ENCODE data around the gene INSC. TPM values are rescaled to one million over a fixed set of nuclear protein-coding genes. Genes with fewer than 3 reads are reported as not detected.

The INSC gene
- total and polyA plus RNA-seq, 12 donors: 0.19 to 0.76 (median 0.60) TPM; not detected in 4

GRCh38 chr11:15159085-15159484, 44.4 kb downstream of the INSC start:
- peak in 1 of 8 donors; percentile 56 for ATAC-seq
- 57 to 66% methylated on average over 2 of the region's 2 CpGs for WGBS, 2 donors
- H3K27me3 ChIP-seq: no peaks in the 10 kb centered on the region
- no peak overlapping the region for H3K27ac ChIP-seq
- H3K9me3 ChIP-seq: no peaks in the 10 kb centered on the region
- H3K36me3 ChIP-seq: no peaks in the 10 kb centered on the region
- H3K4me3 ChIP-seq: no peak overlapping the region
- TF ChIP-seq CTCF (IDR thresholded peaks at IDR 0.05): peak in 6 of 9 donors; percentile 19 to 43 (median 26)
- peaks cover 0 to 16% (median 0%) of the 10 kb centered on the region in 9 donors for H3K4me1 ChIP-seq
- DNase-seq: no peak
- intact Hi-C loops (cut with DNase I): no loop called here

DNA sequence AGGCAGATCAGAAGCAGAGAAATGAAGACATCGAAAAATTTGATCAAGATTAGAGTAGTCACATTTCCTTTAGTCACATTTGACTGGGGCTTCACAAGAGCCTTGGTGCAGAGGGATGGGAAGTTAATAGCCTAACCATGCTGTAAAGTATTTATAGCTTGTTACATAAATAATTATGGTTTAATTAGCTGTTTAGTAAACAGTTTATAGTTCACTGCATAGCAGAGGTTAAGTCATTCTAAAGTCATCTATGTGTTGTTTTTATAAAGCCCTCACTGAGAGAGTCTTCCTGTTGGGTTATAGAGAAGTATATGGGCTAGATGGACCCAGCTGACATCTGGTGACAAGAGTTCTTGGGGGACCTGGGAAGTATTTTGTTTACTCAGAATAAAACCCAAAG, 47.1 kb downstream of the INSC start:
- no peak for DNase-seq
- TF ChIP-seq CTCF (IDR thresholded peaks at IDR 0.05): no peak
- no peaks in the 10 kb centered on the region for H3K9me3 ChIP-seq
- no peak overlapping the region for H3K27ac ChIP-seq
- H3K4me1 ChIP-seq: peaks cover 0 to 16% (median 0%) of the 10 kb centered on the region in 9 donors
- no peaks in the 10 kb centered on the region for H3K36me3 ChIP-seq
- WGBS, 2 donors: 67 to 72% methylated on average over 1 of the region's 1 CpG
- no peaks in the 10 kb centered on the region for H3K27me3 ChIP-seq
- no peak overlapping the region for H3K4me3 ChIP-seq
- intact Hi-C loops (cut with DNase I): no loop called here
- no peak for ATAC-seq

DNA sequence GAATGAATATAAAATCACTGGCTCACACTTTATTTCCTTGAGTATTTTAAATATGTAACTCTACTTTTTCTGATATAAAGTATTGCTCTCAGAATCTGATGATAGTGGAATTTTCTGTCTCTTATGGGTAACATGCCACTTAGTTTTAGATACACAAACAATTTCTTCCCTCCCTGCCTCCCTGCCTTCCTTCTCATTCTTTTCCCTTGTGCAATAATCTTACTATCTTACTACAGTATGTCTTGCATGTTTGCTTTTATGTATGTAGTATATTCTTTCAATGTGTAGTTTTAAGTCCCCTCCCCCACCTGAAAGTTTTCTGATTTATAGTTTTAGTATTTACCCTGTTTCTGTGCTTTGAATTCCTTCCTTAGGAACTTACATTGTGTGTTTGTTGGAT, 48.4 kb downstream of the INSC start:
- DNase-seq: no peak
- Histone ChIP-seq H3K4me3 (no peak overlapping the region), H3K4me1 (peaks cover 0 to 14% (median 0%) of the 10 kb centered on the region in 9 donors), H3K9me3 (no peaks in the 10 kb centered on the region), H3K36me3 (no peaks in the 10 kb centered on the region), H3K27ac (no peak overlapping the region), H3K27me3 (no peaks in the 10 kb centered on the region)
- intact Hi-C loops (cut with DNase I): no loop called here
- no peak for ATAC-seq
- TF ChIP-seq CTCF (IDR thresholded peaks at IDR 0.05): no peak

DNA sequence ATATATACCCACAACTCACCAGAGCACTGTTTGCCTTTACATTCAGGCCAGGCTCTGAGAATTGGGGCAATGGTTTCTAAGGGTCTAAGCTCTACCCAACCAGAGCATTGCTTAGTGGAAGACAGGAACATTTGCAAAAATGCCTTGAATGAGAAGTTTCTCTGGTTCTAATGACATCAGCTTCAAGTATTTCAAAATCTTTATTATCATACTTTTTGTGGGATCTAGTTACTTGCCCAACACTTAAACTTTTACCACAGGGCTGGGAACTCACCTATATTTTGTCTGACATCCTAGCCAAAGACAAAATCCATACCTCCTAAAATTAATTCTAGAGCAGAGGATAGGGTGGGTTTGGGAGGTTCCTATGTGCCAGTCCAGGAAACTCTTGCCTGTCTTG, 51.5 kb downstream of the INSC start:
- Histone ChIP-seq H3K4me1 (peaks cover 0 to 10% (median 0%) of the 10 kb centered on the region in 9 donors), H3K36me3 (no peaks in the 10 kb centered on the region), H3K4me3 (no peak overlapping the region), H3K9me3 (no peaks in the 10 kb centered on the region), H3K27me3 (no peaks in the 10 kb centered on the region), H3K27ac (no peak overlapping the region)
- DNase-seq (no peak), ATAC-seq (no peak)
- intact Hi-C loops (cut with DNase I): no loop called here
- no peak for TF ChIP-seq CTCF (IDR thresholded peaks at IDR 0.05)

All from heart right ventricle (tissue), 16 donors.